ENCODE data around the gene PAFAH1B2. TPM values are rescaled to one million over a fixed set of nuclear protein-coding genes. Genes with fewer than 3 reads are reported as not detected.

Gene PAFAH1B2
- total and polyA plus RNA-seq, 2 of the 8 experiments (the other 6 are each of a cell fraction or from before 2014, with no cell fraction given) = 38.2 to 161 TPM

DNA sequence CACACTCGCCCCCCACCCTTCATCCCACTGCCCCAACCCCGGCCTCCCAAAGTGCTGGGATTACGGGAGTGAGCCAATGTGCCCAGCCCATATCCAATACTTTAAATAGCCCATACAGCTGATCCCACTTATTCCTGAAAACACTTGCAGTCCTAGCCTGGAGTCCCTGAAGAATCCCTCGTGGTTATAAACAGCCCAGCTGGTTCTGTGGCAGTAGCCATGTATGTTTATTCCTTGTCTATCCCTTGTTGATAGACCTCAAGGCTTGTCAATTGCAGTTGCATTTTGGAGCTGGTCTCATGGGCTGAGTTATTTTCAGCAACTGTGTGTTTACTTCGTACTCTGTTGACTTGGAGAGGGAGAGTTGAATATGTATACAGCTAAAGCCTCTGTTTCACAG lies 21.5 kb upstream of the PAFAH1B2 start:
- Histone ChIP-seq H3K9me3 (ENCODE audit: insufficient read depth in 2 of 2, low read depth in 1 of 2, low read length in 1 of 2) (no peaks in the 10 kb centered on the region), H2BK15ac (ENCODE audit: low read length) (no peak overlapping the region), H3K14ac (ENCODE audit: insufficient read length) (no peak overlapping the region), H2BK5ac (ENCODE audit: low read depth, low read length) (no peak overlapping the region), H3K36me3 (ENCODE audit: control insufficient read depth in 2 of 4, insufficient read depth in 4 of 4, low read length in 3 of 4) (no peaks in the 10 kb centered on the region), H3K4me2 (ENCODE audit: insufficient read depth in 1 of 2, low read depth in 2 of 2, low read length in 2 of 2) (no peak overlapping the region), H3K9ac (replicated peaks in 1 of 4; ENCODE audit: extremely low read depth in 1 of 4, low read depth in 3 of 4, low read length in 3 of 4) (no peak overlapping the region), H2BK120ac (replicated peaks; ENCODE audit: low read depth, low read length) (no peak overlapping the region), H3K27me3 (replicated peaks in 1 of 4; ENCODE audit: control insufficient read depth in 3 of 4, extremely low read depth in 1 of 4, insufficient read depth in 3 of 4, low read length in 3 of 4) (no peaks in the 10 kb centered on the region), H3K79me2 (ENCODE audit: control insufficient read depth in 1 of 2, insufficient read depth in 2 of 2, low read length in 2 of 2) (no peaks in the 10 kb centered on the region), H3K4me1 (replicated peaks in 1 of 4; ENCODE audit: control insufficient read depth in 3 of 4, insufficient read depth in 4 of 4, low read length in 3 of 4) (no peaks in the 10 kb centered on the region), H2BK12ac (ENCODE audit: low read depth, low read length) (no peak overlapping the region), H4K8ac (ENCODE audit: extremely low read depth, insufficient read depth, low read length) (no peak overlapping the region), H2AK5ac (ENCODE audit: low read depth, low read length) (no peak overlapping the region), H2AFZ (ENCODE audit: low read length) (no peak overlapping the region), H3K79me1 (ENCODE audit: low read depth, low read length) (no peaks in the 10 kb centered on the region), H3K56ac (replicated peaks; ENCODE audit: insufficient read length, low read depth, low read length) (no peak overlapping the region), H3K27ac (ENCODE audit: low read depth, low read length) (no peak overlapping the region), H4K91ac (replicated peaks; ENCODE audit: insufficient read length, low read length) (no peak overlapping the region), H3K23me2 (ENCODE audit: low read depth, low read length) (no peaks in the 10 kb centered on the region), H3K23ac (ENCODE audit: insufficient read length) (no peak overlapping the region), H4K5ac (ENCODE audit: insufficient read length, low read depth, low read length) (no peak overlapping the region), H4K20me1 (replicated peaks in 1 of 2; ENCODE audit: control insufficient read depth in 1 of 2, insufficient read depth in 2 of 2, low read length in 2 of 2) (no peaks in the 10 kb centered on the region), H2BK20ac (ENCODE audit: low read length) (no peak overlapping the region), H3K18ac (ENCODE audit: extremely low read depth, low read length) (no peak overlapping the region), H3K4me3 (ENCODE audit: extremely low read depth in 1 of 4, insufficient read depth in 2 of 4, low read depth in 3 of 4, low read length in 4 of 4) (no peak overlapping the region), H3K4ac (replicated peaks; ENCODE audit: insufficient read length, low read depth, low read length) (no peak overlapping the region)
- FAIRE-seq (no peak), DNase-seq (ENCODE audit: low read depth in 1 of 2, low spot score in 2 of 2) (no peak)
- ChIA-PET CTCF (ENCODE audit: partially characterized antibody) (interaction anchor here (0.6 to 5.8 kb wide), 6 partner anchors 9 to 332 kb away, joined by 3 to 27 read pairs (median 4); partner anchors contain the start of gene PAFAH1B2), POLR2A (ENCODE audit: partially characterized antibody) (interaction anchor here (2.2 kb wide), 1 partner anchor 21 kb away, joined by 7 read pairs; the partner anchor contains the start of gene PAFAH1B2)
- WGBS, 2 experiments (ENCODE audit: extremely low coverage in 1 of 2, insufficient coverage in 1 of 2, insufficient read length in 1 of 2, insufficient replicate concordance in 2 of 2, low coverage in 1 of 2, low lambda C conversion rate in 2 of 2, missing lambda C conversion rate in 1 of 2) = 72% methylated on average over 5 of the region's 5 CpGs; no CpG with 5 or more reads in 1 of the 2 experiments
- TF ChIP-seq RXRA (IDR thresholded peaks at IDR 0.05; ENCODE audit: insufficient read depth, low read depth, low read length) (no peak), BRCA1 (IDR thresholded peaks at IDR 0.05; ENCODE audit: low read depth, low read length) (no peak), POLR2A (IDR thresholded peaks at IDR 0.05; ENCODE audit: control extremely low read depth in 1 of 2, low read depth in 2 of 2, low read length in 2 of 2) (no peak), TEAD4 (IDR thresholded peaks at IDR 0.05; ENCODE audit: low read depth, low read length) (no peak), SAP30 (IDR thresholded peaks at IDR 0.05; ENCODE audit: insufficient read depth, insufficient replicate concordance, low read length) (no peak), BCL11A (IDR thresholded peaks at IDR 0.05; ENCODE audit: low read depth in 2 of 2, low read length in 2 of 2) (no peak), SRF (IDR thresholded peaks at IDR 0.05; ENCODE audit: low read depth, low read length) (no peak), FOSL1 (IDR thresholded peaks at IDR 0.05; ENCODE audit: insufficient read depth, low read depth, low read length) (no peak), MAFK (IDR thresholded peaks at IDR 0.05; ENCODE audit: low read depth, low read length) (no peak), SUZ12 (IDR thresholded peaks at IDR 0.05; ENCODE audit: low read length) (no peak), TBP (IDR thresholded peaks at IDR 0.05; ENCODE audit: low read depth, low read length) (no peak), EZH2 (IDR thresholded peaks at IDR 0.05; ENCODE audit: low read depth, low read length, severe bottlenecking) (no peak), RNF2 (IDR thresholded peaks at IDR 0.05; ENCODE audit: borderline replicate concordance, low read depth, low read length, missing control alignments, poor library complexity, severe bottlenecking) (no peak), POU5F1 (IDR thresholded peaks at IDR 0.05; ENCODE audit: low read depth, low read length) (no peak), EGR1 (IDR thresholded peaks at IDR 0.05; ENCODE audit: borderline replicate concordance, low read depth, low read length) (no peak)

Data from H1 (cell line).